Activated CD4-positive, alpha-beta T cell treated with anti-CD3 and anti-CD28 coated beads for 36 hours (primary cell): ENCODE data around the gene AMHR2. TPM values are rescaled to one million over a fixed set of nuclear protein-coding genes. Genes with fewer than 3 reads are reported as not detected.

Experiments
- ATAC-seq: fragments of 200-7000 bp; cut with Tn5 transposase; one replicate; pipeline ENCODE4 v1.10.0; 2021; ENCODE audit warnings: mild to moderate bottlenecking, moderate library complexity
- CTCF ChIA-PET: fragments of 350-600 bp; sonication (Branson Sonifier 250); formaldehyde crosslinking; loops from one replicate; lab custom pipeline; 2021; ENCODE audit warnings: antibody characterized with exemption; lab: Charles Lee
- POLR2A ChIA-PET: fragments of 350-600 bp; sonication (Branson Sonifier 250); formaldehyde crosslinking; loops from one replicate; lab custom pipeline; 2021; ENCODE audit warnings: antibody characterized with exemption, inconsistent platforms; lab: Charles Lee
- DNase-seq: peaks from one replicate; pipeline ENCODE4 v3.0.0-alpha.2; 2020
- H3K27ac Mint-ChIP-seq: one replicate; pipeline ENCODE4 v1.8.0; 2021; ENCODE audit warnings: mixed read lengths
- H3K27me3 Mint-ChIP-seq: one replicate; pipeline ENCODE4 v1.8.0; 2021; ENCODE audit warnings: mixed read lengths
- H3K36me3 Mint-ChIP-seq: one replicate; pipeline ENCODE4 v1.8.0; 2021; ENCODE audit warnings: low read depth, mixed read lengths
- H3K4me1 Mint-ChIP-seq: one replicate; pipeline ENCODE4 v1.8.0; 2021; ENCODE audit warnings: mixed read lengths
- H3K4me3 Mint-ChIP-seq: one replicate; pipeline ENCODE4 v1.8.0; 2021; ENCODE audit warnings: mild to moderate bottlenecking, moderate library complexity, mixed read lengths
- H3K9me3 Mint-ChIP-seq: one replicate; pipeline ENCODE4 v1.8.0; 2021; ENCODE audit warnings: low read depth, mixed read lengths
- intact Hi-C, 2 experiments: fragments of 100-400 bp; cut with DNase I in 1 of 2; cut with micrococcal nuclease in 1 of 2; formaldehyde crosslinking; loops; one replicate each; pipeline versions ENCODE4 v1.14.2 to v1.15.1; 2022 to 2024; cut with DNase I, micrococcal nuclease
- total RNA-seq, 2 experiments: library from RNA; stranded (reverse); gene quantifications; one replicate each; pipeline ENCODE4 v1.2.3, GENCODE V29; 2021

The AMHR2 gene
- total RNA-seq, 2 experiments from 2014 or later, result not detected

DNA sequence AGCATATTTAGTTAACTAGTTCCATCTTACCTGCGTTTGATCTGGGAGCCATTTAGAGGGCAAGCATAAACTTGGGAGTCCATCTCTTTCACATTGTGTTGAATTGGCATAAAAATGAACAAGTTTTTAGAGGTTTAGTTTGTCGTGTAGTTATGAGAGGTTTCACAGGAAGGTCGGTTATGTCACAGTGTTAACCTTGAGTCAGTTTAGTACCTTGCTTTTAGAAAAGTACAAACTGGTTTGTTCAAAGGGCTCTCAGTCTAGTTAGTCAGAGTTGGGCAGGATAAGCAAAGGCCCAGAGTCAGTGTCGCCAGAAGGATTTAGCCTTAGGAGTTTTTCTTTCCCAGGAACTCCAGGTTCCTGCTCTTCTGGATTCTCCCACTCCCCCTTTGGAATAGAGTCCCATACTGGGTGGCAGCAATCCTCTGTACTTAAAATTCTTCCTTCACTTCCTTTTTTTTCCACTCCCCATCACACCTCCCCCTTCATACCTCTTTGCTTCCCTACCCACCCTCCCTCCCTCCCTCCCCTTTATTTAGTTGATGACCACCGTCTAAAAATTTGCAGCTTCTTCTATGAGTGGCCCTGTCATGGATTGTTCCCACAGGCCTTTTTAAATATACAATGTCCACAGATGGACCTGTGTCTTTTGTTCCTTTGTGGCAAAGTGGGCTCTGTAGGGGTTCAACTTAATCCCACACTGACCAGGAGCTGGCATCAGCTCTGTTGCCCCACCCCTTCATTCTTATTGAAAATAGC lies 40.3 kb downstream of the AMHR2 start:
- Mint-ChIP-seq H3K4me1 (peaks cover 40% of the 10 kb centered on the region), H3K27ac (peak overlapping the region; percentile 40), H3K4me3 (no peak overlapping the region), H3K36me3 (peaks cover 91% of the 10 kb centered on the region), H3K27me3 (no peaks in the 10 kb centered on the region), H3K9me3 (no peaks in the 10 kb centered on the region)
- intact Hi-C loops, result loop anchor here (5.0 kb wide), 1 partner anchor 442 kb away; no protein-coding TSS in a partner anchor
- CTCF ChIA-PET, result interaction anchor here (0.6 to 1.4 kb wide), 5 partner anchors 9 to 436 kb away, joined by 3 read pairs; partner anchors contain the start of gene MYG1
- peak; percentile 53 for ATAC-seq
- POLR2A ChIA-PET, result interaction anchor here (0.7 to 4.2 kb wide), 3 partner anchors 9 to 14 kb away, joined by 6 to 36 read pairs (median 19); no protein-coding TSS in a partner anchor
- no peak for DNase-seq

DNA sequence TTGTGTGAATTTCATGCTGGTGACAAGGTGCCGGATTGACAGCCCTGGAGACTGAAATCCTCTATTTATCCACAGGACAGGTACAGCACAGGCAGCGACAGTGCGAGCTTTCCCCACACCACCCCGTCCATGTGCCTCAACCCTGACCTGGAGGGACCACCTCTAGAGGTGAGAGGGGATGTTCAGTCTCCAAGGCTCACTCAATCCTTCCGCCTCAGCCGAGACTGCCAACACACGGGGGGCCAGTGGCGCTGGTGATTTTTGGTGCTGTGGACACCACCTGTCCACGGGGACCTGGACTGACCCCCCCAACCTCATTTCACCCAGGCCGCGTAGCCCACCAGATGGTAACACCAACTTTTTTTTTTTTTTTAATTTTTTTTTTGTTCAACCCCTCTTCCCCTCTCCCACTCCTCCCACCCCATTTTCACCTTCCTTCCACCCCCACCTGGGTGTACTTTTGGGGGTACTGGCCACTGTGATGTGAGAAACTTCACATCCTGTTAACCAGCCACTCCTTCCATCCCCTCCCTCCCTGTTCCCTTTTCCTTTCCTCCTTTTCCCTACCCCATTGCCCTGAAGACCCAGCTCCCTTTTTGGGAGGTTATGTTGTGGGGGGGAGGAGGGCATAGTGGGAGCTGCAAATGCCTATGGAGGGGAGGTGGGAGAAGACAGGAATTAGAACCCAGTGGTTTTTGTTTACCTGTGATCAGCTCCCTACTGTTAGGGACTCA lies 41.2 kb downstream of the AMHR2 start:
- no peak for DNase-seq
- Mint-ChIP-seq H3K27me3 (no peaks in the 10 kb centered on the region), H3K4me1 (peaks cover 35% of the 10 kb centered on the region), H3K9me3 (no peaks in the 10 kb centered on the region), H3K27ac (peak overlapping the region; percentile 29), H3K4me3 (no peak overlapping the region), H3K36me3 (peaks cover 87% of the 10 kb centered on the region)
- no peak for ATAC-seq
- intact Hi-C loops, result loop anchor here (5.0 kb wide), 1 partner anchor 443 kb away; no protein-coding TSS in a partner anchor
- ChIA-PET POLR2A (interaction anchor here (0.7 to 4.2 kb wide), 3 partner anchors 10 to 14 kb away, joined by 6 to 36 read pairs (median 19); no protein-coding TSS in a partner anchor), CTCF (interaction anchor here (0.6 to 1.6 kb wide), 7 partner anchors 8 to 437 kb away, joined by 3 to 6 read pairs (median 3); partner anchors contain the start of gene MYG1)

DNA sequence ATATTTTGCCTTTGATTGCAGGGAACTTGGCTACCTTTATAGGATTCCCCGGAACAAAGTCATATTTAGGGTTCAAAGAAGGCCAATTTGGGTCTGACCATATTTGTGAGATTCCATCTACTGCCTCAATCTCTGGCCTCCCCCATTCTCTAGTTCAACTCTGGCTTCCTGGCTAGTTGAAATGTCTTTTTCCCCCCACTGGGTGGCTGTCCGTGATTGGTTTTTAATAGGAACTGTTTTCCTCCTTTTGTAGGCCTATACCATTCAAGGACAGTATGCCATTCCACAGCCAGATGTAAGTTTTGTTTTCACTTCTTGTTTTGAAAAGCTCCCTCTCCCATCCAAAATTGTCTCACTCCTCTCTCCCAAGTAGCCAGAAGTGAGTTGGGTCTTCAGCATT lies 42.0 kb downstream of the AMHR2 start:
- ATAC-seq, result no peak
- H3K27ac Mint-ChIP-seq, result peak overlapping the region; percentile 15
- no peaks in the 10 kb centered on the region for H3K9me3 Mint-ChIP-seq
- H3K36me3 Mint-ChIP-seq, result peaks cover 85% of the 10 kb centered on the region
- ChIA-PET CTCF (interaction anchor here (1.4 to 1.6 kb wide), 2 partner anchors 9 to 16 kb away, joined by 3 to 6 read pairs; no protein-coding TSS in a partner anchor), POLR2A (interaction anchor here (0.6 to 4.2 kb wide), 4 partner anchors 9 to 172 kb away, joined by 3 to 36 read pairs (median 12); no protein-coding TSS in a partner anchor)
- peaks cover 30% of the 10 kb centered on the region for H3K4me1 Mint-ChIP-seq
- no peak overlapping the region for H3K4me3 Mint-ChIP-seq
- intact Hi-C loops, result no loop called here
- H3K27me3 Mint-ChIP-seq, result no peaks in the 10 kb centered on the region
- no peak for DNase-seq

DNA sequence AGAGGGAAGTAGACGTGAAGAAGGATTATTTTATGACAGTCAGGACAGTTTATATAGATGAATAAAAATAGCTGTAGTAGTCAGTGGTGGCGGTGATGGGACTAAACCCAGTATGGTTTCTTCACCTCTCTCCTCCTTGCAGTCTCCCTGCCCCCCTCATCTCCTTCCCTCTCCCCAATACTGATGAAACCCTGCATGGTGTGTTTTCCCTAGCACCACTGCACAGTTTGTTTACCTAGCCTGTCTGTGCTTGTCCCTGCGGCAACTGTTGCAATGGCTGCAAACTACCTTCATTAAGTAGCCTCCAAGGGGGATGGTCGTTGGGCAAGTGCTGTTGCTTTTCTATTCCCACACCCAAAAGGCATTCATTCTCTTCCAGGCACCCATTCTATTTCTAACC lies 43.0 kb downstream of the AMHR2 start:
- ChIA-PET POLR2A (interaction anchor here (4.2 kb wide), 1 partner anchor 8 kb away, joined by 36 read pairs; no protein-coding TSS in a partner anchor), CTCF (interaction anchor here (1.2 kb wide), 1 partner anchor 10 kb away, joined by 3 read pairs; no protein-coding TSS in a partner anchor)
- intact Hi-C loops, result no loop called here
- H3K4me1 Mint-ChIP-seq, result peaks cover 29% of the 10 kb centered on the region
- no peaks in the 10 kb centered on the region for H3K27me3 Mint-ChIP-seq
- H3K36me3 Mint-ChIP-seq, result peaks cover 82% of the 10 kb centered on the region
- H3K4me3 Mint-ChIP-seq, result no peak overlapping the region
- ATAC-seq (no peak), DNase-seq (no peak)
- H3K27ac Mint-ChIP-seq, result peak overlapping the region; percentile 19
- H3K9me3 Mint-ChIP-seq, result no peaks in the 10 kb centered on the region

DNA sequence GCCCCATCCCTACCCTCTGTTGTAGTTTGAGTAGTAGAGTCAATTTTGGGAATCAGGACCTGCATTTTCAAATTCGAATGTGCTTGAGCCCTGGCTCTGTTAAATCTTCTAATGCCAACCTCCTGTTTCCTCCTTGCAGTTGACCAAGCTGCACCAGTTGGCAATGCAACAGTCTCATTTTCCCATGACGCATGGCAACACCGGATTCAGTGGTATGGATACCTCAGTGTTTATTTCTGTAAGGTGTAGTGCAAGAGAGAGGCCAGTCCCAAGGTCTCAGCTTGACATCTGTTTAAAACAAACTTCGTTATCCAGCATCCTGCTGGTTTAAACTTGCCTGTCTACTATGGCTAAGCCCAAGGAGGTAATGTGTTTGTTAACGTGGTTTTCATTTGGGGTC lies 43.4 kb downstream of the AMHR2 start:
- Mint-ChIP-seq H3K27ac (peak overlapping the region; percentile 19), H3K36me3 (peaks cover 82% of the 10 kb centered on the region), H3K27me3 (no peaks in the 10 kb centered on the region), H3K9me3 (no peaks in the 10 kb centered on the region), H3K4me3 (no peak overlapping the region), H3K4me1 (peaks cover 33% of the 10 kb centered on the region)
- ChIA-PET CTCF (interaction anchor here (1.2 kb wide), 1 partner anchor 10 kb away, joined by 3 read pairs; no protein-coding TSS in a partner anchor), POLR2A (interaction anchor here (1.1 to 4.2 kb wide), 2 partner anchors 8 to 10 kb away, joined by 6 to 36 read pairs; no protein-coding TSS in a partner anchor)
- ATAC-seq (no peak), DNase-seq (no peak)
- intact Hi-C loops, result no loop called here

DNA sequence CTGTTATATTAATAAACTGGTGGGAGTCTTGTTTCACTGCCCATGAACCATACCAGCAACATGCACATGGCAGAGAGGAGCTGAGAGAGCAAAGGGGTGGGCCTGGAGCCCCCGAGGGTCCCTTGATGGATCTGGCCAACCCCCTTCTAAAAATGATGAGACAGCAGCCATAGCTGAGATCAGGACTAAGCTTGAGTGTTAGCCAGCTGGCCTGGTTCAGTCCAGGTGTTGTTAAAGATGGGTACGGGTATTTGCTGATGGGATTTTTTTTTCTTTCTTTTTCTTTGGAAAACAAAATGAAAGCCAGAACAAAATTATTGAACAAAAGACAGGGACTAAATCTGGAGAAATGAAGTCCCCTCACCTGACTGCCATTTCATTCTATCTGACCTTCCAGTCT lies 44.2 kb downstream of the AMHR2 start:
- Mint-ChIP-seq H3K27ac (no peak overlapping the region), H3K9me3 (no peaks in the 10 kb centered on the region), H3K27me3 (no peaks in the 10 kb centered on the region), H3K36me3 (peaks cover 81% of the 10 kb centered on the region), H3K4me1 (peaks cover 36% of the 10 kb centered on the region), H3K4me3 (no peak overlapping the region)
- ChIA-PET CTCF (interaction anchor here (0.5 to 1.0 kb wide), 4 partner anchors 9 to 185 kb away, joined by 3 to 5 read pairs (median 4); no protein-coding TSS in a partner anchor), POLR2A (interaction anchor here (0.5 to 1.1 kb wide), 7 partner anchors 9 to 443 kb away, joined by 3 to 6 read pairs (median 4); partner anchors contain the start of gene NPFF)
- intact Hi-C loops, result loop anchor here in 1 of 2 experiments (2.0 kb wide), 1 partner anchor 15 kb away; the partner anchor contains the start of gene PCBP2
- no peak for DNase-seq
- ATAC-seq, result no peak

DNA sequence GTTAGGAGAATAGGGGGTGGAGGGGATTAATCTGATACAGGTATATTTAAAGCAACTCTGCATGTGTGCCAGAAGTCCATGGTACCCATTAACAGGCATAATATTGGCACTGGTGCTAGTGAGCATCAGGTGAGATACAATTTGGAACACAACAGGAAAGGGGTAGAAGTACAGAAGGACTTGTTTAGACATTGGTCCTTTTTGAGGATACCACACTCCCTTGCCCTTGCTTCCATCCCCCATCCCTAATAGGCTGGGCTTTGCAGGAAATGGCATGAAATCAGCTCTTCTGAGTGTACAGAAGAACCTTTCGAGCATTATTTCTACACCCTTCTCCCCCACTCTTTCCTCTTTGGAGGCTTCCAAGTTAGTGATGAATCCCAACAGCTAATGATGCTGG lies 44.6 kb downstream of the AMHR2 start:
- Mint-ChIP-seq H3K27me3 (no peaks in the 10 kb centered on the region), H3K4me3 (no peak overlapping the region), H3K27ac (no peak overlapping the region), H3K9me3 (no peaks in the 10 kb centered on the region), H3K36me3 (peaks cover 79% of the 10 kb centered on the region), H3K4me1 (peaks cover 34% of the 10 kb centered on the region)
- ChIA-PET POLR2A (interaction anchor here (0.6 to 1.1 kb wide), 6 partner anchors 8 to 443 kb away, joined by 3 to 6 read pairs (median 4); partner anchors contain the start of gene NPFF), CTCF (interaction anchor here (0.6 to 1.0 kb wide), 3 partner anchors 8 to 113 kb away, joined by 3 to 4 read pairs (median 3); no protein-coding TSS in a partner anchor)
- intact Hi-C loops, result loop anchor here in 1 of 2 experiments (2.0 kb wide), 1 partner anchor 15 kb away; the partner anchor contains the start of gene PCBP2
- ATAC-seq (no peak), DNase-seq (no peak)

DNA sequence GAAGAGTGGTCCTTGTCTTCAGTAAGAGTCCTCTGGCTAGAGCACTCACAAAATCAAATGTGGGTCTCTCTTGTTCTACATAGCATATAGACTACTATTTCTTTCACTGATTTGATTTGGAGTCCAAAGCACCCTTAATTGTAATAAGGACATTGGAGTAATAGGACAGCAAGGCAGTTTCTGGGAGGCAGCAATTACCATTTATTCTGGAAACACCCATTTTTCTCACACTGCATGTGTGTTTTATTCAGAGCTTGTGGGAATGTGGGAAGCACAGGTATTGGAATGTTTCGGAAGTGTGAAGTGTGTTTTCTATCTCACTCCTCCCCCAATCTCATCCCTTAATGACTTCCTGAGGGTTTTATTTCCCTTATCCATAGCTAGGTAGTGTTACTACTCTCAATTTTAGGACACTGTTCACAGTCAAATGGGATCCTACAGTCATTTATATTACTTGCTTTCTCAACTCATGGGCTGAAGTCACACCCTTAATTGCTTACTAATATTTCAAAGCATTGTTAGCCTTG lies 48.5 kb downstream of the AMHR2 start:
- DNase-seq, result no peak
- Mint-ChIP-seq H3K4me1 (peaks cover 53% of the 10 kb centered on the region), H3K4me3 (no peak overlapping the region), H3K27me3 (no peaks in the 10 kb centered on the region), H3K36me3 (peaks cover 76% of the 10 kb centered on the region), H3K9me3 (no peaks in the 10 kb centered on the region), H3K27ac (peak overlapping the region; percentile 68)
- ChIA-PET CTCF (interaction anchor here (0.5 to 2.6 kb wide), 4 partner anchors 10 to 275 kb away, joined by 3 to 13 read pairs (median 6); no protein-coding TSS in a partner anchor), POLR2A (interaction anchor here (0.9 to 3.7 kb wide), 5 partner anchors 10 to 31 kb away, joined by 3 to 25 read pairs (median 4); partner anchors contain the start of gene PRR13)
- no peak for ATAC-seq
- intact Hi-C loops, result loop anchor here in 1 of 2 experiments (2.0 kb wide), 1 partner anchor 15 kb away; no protein-coding TSS in a partner anchor

DNA sequence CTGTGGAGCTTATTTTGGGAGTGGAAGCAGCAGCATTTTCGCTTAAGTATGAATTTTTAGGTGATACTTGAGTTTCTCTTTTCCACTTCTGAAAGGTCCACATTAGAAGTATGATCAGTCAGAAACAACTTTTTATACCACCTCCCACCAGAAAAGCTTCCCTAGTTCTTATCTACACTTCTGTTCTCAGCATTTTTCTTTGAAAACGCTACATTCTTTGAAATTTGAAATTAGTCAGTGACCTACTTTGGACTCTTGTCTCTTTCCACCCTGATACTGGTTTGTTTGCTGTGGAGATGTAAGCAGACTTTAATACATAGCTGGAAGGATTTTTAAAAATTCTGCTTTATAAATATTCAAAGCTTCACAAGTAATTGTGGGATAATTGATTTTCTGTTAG lies 50.4 kb downstream of the AMHR2 start:
- ChIA-PET CTCF (interaction anchor here (0.8 to 4.9 kb wide), 11 partner anchors 8 to 153 kb away, joined by 3 to 32 read pairs (median 4); no protein-coding TSS in a partner anchor), POLR2A (interaction anchor here (0.6 to 4.7 kb wide), 9 partner anchors 9 to 180 kb away, joined by 3 to 36 read pairs (median 4); partner anchors contain the start of gene SP1)
- ATAC-seq, result peak; percentile 31
- no peak for DNase-seq
- Mint-ChIP-seq H3K27ac (peak overlapping the region; percentile 85), H3K4me3 (no peak overlapping the region), H3K36me3 (peaks cover 73% of the 10 kb centered on the region), H3K4me1 (peaks cover 55% of the 10 kb centered on the region), H3K9me3 (no peaks in the 10 kb centered on the region), H3K27me3 (no peaks in the 10 kb centered on the region)
- intact Hi-C loops, result loop anchor here in 1 of 2 experiments (2.0 kb wide), 1 partner anchor 19 kb away; no protein-coding TSS in a partner anchor

DNA sequence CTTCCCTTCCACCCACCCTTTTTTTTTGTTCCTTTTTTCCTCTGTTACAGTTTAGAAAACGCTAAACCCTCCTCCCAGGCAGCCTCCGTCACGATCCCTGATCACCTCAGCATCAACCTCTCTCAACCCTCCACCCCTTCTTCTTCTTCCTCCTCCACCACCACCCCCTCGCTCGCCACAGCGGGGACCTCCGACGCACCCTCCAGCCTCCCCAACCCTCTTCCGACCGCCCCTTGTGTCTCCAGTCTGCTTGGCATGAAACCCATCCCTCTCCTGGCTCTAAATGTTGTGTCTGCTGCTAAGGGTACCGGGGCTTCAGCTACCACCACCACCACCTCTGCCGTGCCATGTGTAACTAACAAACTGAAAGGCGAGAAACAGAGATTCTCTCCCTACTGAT lies 51.2 kb downstream of the AMHR2 start:
- peaks cover 78% of the 10 kb centered on the region for H3K36me3 Mint-ChIP-seq

More for the DNA sequence above, 51.2 kb downstream of the AMHR2 start:
- Mint-ChIP-seq H3K27ac (peak overlapping the region; percentile 85), H3K4me1 (peaks cover 55% of the 10 kb centered on the region), H3K4me3 (peak overlapping the region; percentile 6), H3K27me3 (no peaks in the 10 kb centered on the region), H3K9me3 (no peaks in the 10 kb centered on the region)
- CTCF ChIA-PET, result interaction anchor here (0.6 to 4.9 kb wide), 13 partner anchors 9 to 154 kb away, joined by 3 to 32 read pairs (median 6); partner anchors contain the start of genes AAAS and NPFF
- DNase-seq (peak; percentile 6), ATAC-seq (no peak)
- POLR2A ChIA-PET, result interaction anchor here (0.6 to 4.7 kb wide), 7 partner anchors 8 to 130 kb away, joined by 3 to 36 read pairs (median 8); partner anchors contain the start of genes SP1 and TARBP2
- intact Hi-C loops, result loop anchor here in 1 of 2 experiments (2.0 kb wide), 1 partner anchor 20 kb away; no protein-coding TSS in a partner anchor
